AG04450 (cell line): ENCODE results near the gene CCDC126. TPM values are rescaled to one million over a fixed set of nuclear protein-coding genes. Genes with fewer than 3 reads are reported as not detected.

Source experiments
- CTCF ChIA-PET: fragments of 300-600, 350-600 bp; formaldehyde crosslinking; extraction: SDS; loops from one replicate; lab custom pipeline; 2022; ENCODE audit warnings: antibody characterized with exemption, inconsistent platforms; lab: Charles Lee
- POLR2A ChIA-PET: fragments of 350-600 bp; formaldehyde crosslinking; extraction: SDS; loops from one replicate; lab custom pipeline; 2021; ENCODE audit warnings: antibody characterized with exemption, inconsistent platforms; lab: Yijun Ruan, JAX
- DNase-seq: peaks from one replicate; pipeline ENCODE4 v3.0.0-alpha.2; 2011; ENCODE audit warnings: low read depth, low spot score
- H3K27ac ChIP-seq: one replicate; pipeline ENCODE4 v1.5.1; 2012; ENCODE audit warnings: low read depth, low read length, control low read depth
- H3K27me3 ChIP-seq: one replicate; pipeline ENCODE4 v1.6.0; 2012; ENCODE audit warnings: low read length; ENCODE audit not compliant: control insufficient read depth, insufficient read depth
- H3K4me3 ChIP-seq: 2 replicates; pipeline ENCODE4 v1.5.1; 2011; ENCODE audit warnings: mild to moderate bottlenecking, low read depth, low read length, control low read depth
- H3K9me3 ChIP-seq: 2 replicates; pipeline ENCODE4 v1.5.1; 2012; ENCODE audit warnings: low read length; ENCODE audit not compliant: control insufficient read depth, insufficient read depth
- polyA plus RNA-seq: library from polyadenylated mRNA; depleted of rRNA; stranded (reverse); fragments of >200 nt; gene quantifications from 2 replicates; pipeline ENCODE4 v1.2.3, GENCODE V29; 2011
- TF ChIP-seq, protein P1 (sequence below): IDR thresholded peaks from 2 replicates; pipeline ENCODE4 v1.5.1; 2011; ENCODE audit warnings: low read depth, low read length, control low read depth, inconsistent platforms

CCDC126 gene
- polyA plus RNA-seq, 1 experiment, result 7.6 TPM

GRCh38 chr7:23662124-23662983 lies 65.2 kb downstream of the CCDC126 start:
- H3K4me3 ChIP-seq, result no peak overlapping the region
- peaks cover 3% of the 10 kb centered on the region; the same call in 1 of the 2 replicates for H3K9me3 ChIP-seq
- TF ChIP-seq, protein P1, sequence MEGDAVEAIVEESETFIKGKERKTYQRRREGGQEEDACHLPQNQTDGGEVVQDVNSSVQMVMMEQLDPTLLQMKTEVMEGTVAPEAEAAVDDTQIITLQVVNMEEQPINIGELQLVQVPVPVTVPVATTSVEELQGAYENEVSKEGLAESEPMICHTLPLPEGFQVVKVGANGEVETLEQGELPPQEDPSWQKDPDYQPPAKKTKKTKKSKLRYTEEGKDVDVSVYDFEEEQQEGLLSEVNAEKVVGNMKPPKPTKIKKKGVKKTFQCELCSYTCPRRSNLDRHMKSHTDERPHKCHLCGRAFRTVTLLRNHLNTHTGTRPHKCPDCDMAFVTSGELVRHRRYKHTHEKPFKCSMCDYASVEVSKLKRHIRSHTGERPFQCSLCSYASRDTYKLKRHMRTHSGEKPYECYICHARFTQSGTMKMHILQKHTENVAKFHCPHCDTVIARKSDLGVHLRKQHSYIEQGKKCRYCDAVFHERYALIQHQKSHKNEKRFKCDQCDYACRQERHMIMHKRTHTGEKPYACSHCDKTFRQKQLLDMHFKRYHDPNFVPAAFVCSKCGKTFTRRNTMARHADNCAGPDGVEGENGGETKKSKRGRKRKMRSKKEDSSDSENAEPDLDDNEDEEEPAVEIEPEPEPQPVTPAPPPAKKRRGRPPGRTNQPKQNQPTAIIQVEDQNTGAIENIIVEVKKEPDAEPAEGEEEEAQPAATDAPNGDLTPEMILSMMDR, result no peak
- CTCF ChIA-PET, result interaction anchor here (0.6 kb wide), 1 partner anchor 92 kb away, joined by 3 read pairs; no protein-coding TSS in a partner anchor
- no peak for DNase-seq
- H3K27ac ChIP-seq, result no peak overlapping the region
- POLR2A ChIA-PET, result no interaction called here
- no peaks in the 10 kb centered on the region for H3K27me3 ChIP-seq

DNA sequence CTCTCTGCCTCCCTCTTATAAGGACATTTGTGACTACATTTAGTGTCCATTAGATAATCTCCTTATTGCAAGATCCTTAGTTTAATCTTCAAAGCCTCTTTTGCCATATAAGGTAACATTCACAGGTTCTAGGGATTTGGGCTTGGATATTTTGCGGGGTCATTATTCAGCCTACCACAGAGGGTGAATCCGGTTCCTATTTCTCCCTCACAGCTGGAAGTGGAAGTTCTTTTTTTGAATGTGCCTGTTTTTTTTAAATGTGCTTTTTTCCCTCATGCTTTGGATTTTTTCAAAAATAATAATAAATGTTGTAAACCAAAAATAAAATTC lies 65.8 kb downstream of the CCDC126 start:
- no peak for DNase-seq
- no peak overlapping the region for H3K4me3 ChIP-seq
- no peaks in the 10 kb centered on the region for H3K27me3 ChIP-seq
- TF ChIP-seq, protein P1, result no peak
- ChIA-PET CTCF (interaction anchor here (1.0 kb wide), 1 partner anchor 49 kb away, joined by 3 read pairs; no protein-coding TSS in a partner anchor), POLR2A (no interaction called here)
- no peak overlapping the region for H3K27ac ChIP-seq
- H3K9me3 ChIP-seq, result peaks cover 3% of the 10 kb centered on the region; the same call in 1 of the 2 replicates

DNA sequence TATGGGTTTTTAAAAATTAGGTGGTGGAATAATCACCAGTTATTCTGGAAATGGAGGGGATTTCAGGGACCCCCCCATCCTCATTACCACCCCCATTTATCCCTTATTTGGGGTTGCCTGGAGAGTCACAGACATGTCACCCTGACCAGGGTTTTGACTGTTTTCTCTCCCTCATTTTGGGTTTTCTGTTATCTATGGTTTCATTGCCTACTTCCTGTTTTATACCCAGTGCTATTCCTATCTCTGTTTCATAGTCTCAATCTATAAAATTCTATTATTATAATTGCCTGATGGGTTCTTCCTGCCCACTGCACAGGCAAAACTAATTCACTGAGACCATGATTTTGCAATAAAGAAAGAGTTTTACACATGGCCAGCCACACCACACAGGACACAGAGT lies 66.9 kb downstream of the CCDC126 start:
- ChIA-PET POLR2A (no interaction called here), CTCF (interaction anchor here (1.0 kb wide), 1 partner anchor 48 kb away, joined by 3 read pairs; no protein-coding TSS in a partner anchor)
- no peaks in the 10 kb centered on the region for H3K27me3 ChIP-seq
- H3K9me3 ChIP-seq, result no peaks in the 10 kb centered on the region; the same call in 1 of the 2 replicates
- H3K4me3 ChIP-seq, result no peak overlapping the region
- no peak for DNase-seq
- no peak overlapping the region for H3K27ac ChIP-seq
- TF ChIP-seq, protein P1, result no peak

- no peak for DNase-seq
- CTCF ChIA-PET, result interaction anchor here (0.9 kb wide), 1 partner anchor 41 kb away, joined by 3 read pairs; no protein-coding TSS in a partner anchor
- TF ChIP-seq, protein P1, result no peak
- POLR2A ChIA-PET, result no interaction called here
- Histone ChIP-seq H3K4me3 (no peak overlapping the region), H3K9me3 (no peaks in the 10 kb centered on the region), H3K27me3 (no peaks in the 10 kb centered on the region), H3K27ac (no peak overlapping the region)
These were observed 74.9 kb downstream of the CCDC126 start for GRCh38 chr7:23672033-23672432.
